GM18909 (cell line): Measurements from ENCODE around the gene TAS2R3.
A peak's percentile ranks its signal among the peaks of the same experiment; 100 is the strongest.

Source experiments
- ATAC-seq: cut with Tn5 transposase; IDR thresholded peaks from one replicate; pipeline ENCODE4 v1.9.1; 2021; ENCODE audit warnings: mild to moderate bottlenecking; ENCODE audit not compliant: unreplicated experiment, poor library complexity

TAS2R3 gene

GRCh38 chr7:141776374-141776773, 12.5 kb downstream of the TAS2R3 start, which contains the start of gene TAS2R4:
Gene TAS2R4 (plus strand): TSS chr7:141776674. CDS start chr7:141778489, 1,815 bp downstream.
- no peak for ATAC-seq

GRCh38 chr7:141785706-141786552, 22.0 kb downstream of the TAS2R3 start:
- ATAC-seq, result peak; percentile 75

GRCh38 chr7:141788296-141788695, 24.4 kb downstream of the TAS2R3 start:
- ATAC-seq, result no peak

GRCh38 chr7:141789917-141790316, 26.0 kb downstream of the TAS2R3 start, which contains the start of gene TAS2R5:
Gene TAS2R5 (plus strand): TSS chr7:141790217. CDS start chr7:141790362, 145 bp downstream.
- ATAC-seq, result no peak

- ATAC-seq, result no peak
These were observed 28.6 kb downstream of the TAS2R3 start for GRCh38 chr7:141792526-141792925.
